NK-92 treated with Interleukin-12 subunit alpha and Interleukin-12 subunit beta, amount 100 ng/mL, for 24 hours (cell line): Measurements from ENCODE around the gene IGFL2.
"Not testable (repeated sequence)": the region's sequence is repeated elsewhere in the genome, so short reads cannot be mapped to it uniquely, and the experiment has no call there.

ENCODE experiments used
- DNase-seq: peaks from one replicate; lab custom pipeline; 2025; lab: John Stamatoyannopoulos, UW

The IGFL2 gene

DNA sequence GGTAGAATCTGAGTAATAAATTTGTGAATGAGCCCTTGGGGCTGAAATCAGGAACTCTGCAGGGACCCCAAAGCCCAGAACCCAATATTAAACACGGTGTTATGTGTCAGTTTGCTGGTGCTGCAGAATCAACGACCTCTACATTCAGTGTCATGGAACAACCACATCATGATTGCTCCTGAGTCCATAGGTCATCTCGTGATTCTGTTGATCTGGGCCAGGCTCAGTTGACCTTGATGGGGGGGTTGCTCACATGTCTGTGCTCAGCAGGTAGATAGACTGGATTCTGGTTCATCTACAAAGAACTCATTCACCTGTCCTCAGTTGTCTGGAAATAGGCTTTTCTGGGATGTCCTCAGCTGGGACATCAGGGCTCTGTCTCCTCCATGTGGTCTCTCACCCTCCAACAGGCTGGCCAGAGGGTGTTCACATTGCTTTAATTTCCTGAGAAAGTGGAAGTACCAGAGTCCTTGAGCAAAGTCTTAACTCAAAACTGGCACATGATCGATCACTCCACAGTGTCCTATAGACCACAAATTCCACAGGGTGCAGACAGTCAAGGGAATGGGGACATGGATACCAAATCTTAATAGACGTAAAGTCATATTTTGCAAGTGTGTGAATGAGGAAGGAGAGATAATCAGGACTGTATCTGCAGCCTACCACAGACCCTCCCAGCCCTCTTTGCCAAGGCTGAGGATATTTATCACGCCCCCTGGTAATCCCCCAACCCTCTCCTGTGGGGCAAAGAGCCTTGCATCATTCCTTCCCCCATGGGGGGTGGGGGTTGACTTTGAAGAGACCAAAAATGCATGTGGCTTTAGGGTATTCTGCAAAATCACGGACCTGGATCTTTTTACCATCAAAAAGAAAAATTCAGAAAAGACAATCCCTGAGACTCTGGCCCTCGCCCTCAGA, 42.2 kb downstream of the IGFL2 start:
- DNase-seq: no peak

DNA sequence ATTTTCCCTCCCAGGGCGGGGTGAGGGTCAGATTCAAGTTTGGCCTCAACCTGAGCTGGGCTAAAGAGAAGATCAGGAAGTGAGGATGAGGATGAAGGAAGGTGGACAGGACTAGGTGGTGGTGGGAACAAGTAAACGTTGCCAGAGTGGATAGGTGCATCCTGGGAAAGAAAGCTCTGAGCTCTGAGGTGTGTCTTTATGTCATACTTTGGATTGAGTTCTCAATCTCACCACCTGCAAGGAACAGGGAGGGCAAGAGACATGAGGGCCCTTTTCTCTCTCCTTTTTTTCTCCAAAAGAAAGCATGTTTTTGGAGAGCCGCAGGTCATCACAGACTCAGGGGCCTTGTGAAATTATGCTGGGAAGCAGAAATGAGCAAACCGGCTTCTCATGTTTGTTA, 43.3 kb downstream of the IGFL2 start:
- DNase-seq: no peak

GRCh38 chr19:46191972-46192371, 43.9 kb downstream of the IGFL2 start:
- peak; percentile 44 for DNase-seq

DNA sequence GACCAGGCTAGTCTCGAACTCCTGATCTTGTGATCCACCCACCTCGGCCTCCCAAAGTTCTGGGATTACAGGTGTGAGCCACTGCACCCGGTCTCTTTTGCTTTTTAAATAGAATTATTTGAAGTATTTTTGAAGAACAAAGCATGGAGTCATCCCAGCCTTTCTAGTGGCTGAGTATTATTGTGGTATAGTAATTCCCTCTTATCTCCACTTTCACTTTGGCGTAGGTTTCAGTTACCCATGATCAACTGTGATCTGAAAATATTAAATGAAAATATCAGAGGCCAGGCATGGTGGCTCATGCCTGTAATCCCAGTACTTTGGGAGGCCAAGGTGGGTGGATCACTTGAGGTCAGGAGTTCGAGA, 44.6 kb downstream of the IGFL2 start:
- DNase-seq: not testable (repeated sequence)

- DNase-seq: peak; percentile 82
These were observed 45.1 kb downstream of the IGFL2 start for GRCh38 chr19:46192992-46193650.

DNA sequence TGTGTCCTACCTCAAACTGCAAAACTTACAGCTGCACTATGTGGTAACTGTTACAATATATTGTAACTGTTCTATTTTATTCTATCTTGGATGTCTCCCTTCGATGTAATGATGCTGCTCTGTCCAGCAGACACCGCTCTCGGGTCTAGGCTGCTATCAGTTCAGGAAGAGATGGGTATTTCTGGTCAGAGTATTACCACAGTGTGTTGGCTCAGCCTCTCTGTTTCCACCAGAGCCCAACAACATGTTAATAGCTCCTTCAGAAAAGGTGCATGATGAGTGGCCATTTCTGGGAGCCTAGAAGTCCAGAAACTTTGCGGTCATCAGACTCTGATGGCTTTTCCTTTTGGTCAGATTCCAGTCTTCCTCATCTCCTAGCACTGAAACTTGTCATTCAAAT, 45.6 kb downstream of the IGFL2 start:
- peak; percentile 11 for DNase-seq

GRCh38 chr19:46195104-46195503, 47.1 kb downstream of the IGFL2 start:
- no peak for DNase-seq

GRCh38 chr19:46195919-46196318, 47.9 kb downstream of the IGFL2 start:
- not testable (repeated sequence) for DNase-seq

- DNase-seq: no peak
These were observed 48.5 kb downstream of the IGFL2 start for GRCh38 chr19:46196410-46197124.

- DNase-seq: no peak
These were observed 49.5 kb downstream of the IGFL2 start for GRCh38 chr19:46197314-46198070.

DNA sequence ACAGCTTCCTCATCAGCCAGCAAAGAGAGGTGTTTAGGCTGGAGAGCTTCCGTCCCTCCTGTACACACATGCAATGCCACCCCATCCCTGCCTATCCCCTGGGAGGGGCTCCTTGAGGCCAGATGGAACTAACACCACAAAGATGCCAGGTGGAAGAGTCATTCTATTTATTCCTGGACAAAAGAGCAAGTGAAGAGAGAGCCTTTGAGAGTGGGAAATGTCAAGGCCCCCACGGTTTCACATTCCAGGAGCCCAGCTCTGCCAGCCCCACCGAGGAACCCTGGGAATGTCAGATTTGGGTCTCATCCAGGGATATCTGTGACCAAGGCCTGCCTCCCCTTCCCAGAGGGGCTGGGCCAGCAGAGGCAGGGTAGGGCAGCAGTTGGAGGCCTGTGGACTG, 50.7 kb downstream of the IGFL2 start:
- no peak for DNase-seq

DNA sequence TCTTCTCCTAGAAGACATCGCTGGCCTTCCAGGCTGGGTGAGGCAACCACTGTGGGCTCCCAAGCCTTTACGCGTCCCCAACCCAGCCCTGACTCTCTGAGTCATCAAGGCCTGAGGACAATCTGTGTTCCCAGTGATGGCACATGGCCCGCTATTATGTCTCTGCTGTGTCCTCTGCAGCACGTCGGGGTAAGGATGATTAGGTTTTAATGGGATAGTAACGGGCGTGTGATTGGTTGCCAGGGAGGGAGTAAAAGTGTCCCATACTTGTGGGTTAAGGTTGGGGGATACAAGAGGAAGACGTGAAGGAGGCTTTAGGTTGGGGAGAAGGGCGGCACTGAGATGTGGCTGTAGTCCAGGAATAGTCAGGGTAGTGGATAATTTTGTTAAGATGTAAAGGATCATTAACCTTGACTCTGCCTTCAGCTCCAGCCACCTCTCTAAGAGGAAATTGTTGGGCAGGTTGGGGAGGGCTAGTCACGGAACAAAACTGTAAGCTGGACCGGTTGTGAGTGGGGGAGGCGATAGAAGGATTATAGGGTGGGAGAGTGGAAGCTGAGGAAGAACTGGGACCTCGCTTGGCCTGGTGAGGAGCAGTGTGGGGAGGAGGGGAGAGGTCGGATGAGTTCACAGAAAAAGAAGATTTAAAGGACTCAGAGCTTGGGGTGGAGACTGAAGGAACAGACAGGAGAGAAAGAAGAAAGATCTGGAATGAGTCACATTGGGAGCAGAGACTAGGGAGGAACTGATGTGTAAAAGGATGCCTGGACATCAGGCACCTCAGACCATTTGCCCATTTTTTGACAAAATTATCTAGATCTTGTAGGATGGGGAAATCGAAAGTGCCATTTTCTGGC, 53.6 kb downstream of the IGFL2 start:
- no peak for DNase-seq

GRCh38 chr19:46202426-46202825, 54.4 kb downstream of the IGFL2 start:
- DNase-seq: no peak

DNA sequence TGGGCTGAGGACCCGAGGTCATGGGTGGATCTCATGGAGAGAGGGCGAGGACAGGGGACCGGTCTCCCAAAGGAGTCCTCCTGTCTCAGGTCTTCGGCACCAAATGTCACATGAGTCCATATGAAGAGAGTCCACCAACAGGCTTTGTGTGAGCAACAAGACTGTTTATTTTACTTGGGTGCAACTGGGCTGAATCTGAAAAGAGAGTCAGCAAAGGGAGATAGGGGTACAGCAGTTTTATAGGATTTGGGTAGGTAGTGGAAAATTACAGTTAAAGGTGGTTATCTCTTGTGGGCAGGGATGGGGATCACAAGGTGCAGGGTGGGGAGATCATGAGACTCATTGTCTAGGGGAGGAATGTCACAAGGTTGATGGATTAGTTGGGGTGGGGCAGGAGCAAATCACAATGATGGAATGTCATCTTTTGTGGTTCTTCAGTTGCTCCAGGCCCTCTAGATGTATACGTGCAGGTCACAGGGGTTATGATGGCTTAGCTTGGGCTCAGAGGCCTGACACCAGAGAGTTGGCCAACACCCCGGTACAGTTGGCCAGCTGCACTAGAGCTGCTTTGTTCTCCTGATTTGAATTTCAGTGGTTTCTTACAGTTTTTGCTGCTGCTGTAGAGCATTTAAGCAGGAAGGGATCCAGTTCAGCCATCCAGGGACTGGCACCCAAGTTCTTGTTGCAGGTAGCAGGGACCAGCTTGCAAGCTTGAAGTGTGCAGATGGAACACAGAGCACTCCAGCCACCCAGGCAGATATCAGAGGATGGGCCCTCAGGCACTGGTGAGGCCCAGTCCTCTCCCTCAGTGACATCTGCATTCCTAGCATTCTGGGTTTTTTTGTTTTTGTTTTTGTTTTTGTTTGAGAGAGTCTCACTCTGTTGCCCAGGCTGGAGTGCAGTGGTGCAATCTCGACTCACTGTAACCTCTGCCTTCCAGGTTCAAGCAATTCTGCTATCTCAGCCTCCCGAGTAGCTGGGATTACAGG, 55.1 kb downstream of the IGFL2 start:
- DNase-seq: no peak

DNA sequence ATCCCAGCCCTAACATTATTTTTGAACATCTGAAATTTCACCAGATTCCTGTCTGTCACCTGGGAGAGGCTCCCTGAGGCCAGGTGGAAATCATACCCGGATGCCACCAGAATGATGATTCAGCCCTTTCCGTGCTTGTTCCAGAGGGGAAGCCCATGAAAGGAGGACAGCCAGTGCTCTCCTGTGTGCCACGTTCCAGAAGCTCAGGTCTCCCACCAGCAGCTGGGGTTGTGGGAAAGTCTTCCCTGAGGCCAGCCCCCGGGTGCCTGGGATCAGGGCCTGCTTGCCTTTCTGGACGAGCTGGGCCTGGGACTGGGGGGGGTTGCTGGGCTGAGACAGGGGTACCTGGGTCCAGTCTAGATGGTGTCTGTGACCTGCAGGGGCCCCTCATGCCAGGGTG, 56.0 kb downstream of the IGFL2 start:
- DNase-seq: no peak

DNA sequence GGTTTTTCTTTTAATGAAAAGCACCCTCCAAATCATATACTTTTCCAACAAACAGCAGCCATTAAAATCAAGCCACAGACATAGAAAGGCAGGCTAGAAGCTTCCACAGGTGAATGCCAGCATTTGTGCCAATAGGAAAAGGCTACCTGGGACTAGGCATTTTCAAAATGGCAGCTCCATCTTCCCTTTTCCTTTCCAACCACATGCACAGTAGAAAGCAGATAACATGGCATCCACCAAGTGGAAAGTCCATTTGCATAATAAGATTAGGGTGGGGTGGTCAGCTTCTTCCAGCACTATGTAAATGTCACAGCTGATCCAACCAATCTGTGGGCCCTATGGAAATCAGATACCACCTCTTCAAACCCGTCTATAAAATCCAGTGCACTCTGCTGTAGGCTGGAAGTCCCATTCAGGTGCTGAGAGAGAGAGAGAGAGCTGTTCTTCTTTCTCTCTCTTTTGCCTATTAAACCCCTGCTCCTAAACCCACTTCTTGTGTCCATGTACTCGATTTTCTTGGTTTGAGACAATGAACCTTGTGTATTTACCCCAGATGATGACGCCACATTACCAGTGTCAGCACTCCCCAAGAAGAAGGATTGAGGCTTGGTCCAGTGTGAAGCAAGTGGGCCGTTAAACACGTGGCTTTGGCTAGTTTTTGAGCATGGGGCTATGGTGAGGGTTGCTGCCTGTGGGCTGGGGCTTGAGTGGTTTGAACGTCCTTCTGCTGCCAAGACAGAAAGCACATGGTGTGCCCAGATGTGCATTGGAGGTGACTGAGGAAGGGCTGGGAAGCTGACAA, 57.3 kb downstream of the IGFL2 start:
- DNase-seq: no peak

- DNase-seq: no peak
These were observed 58.1 kb downstream of the IGFL2 start for GRCh38 chr19:46206176-46206575.

DNA sequence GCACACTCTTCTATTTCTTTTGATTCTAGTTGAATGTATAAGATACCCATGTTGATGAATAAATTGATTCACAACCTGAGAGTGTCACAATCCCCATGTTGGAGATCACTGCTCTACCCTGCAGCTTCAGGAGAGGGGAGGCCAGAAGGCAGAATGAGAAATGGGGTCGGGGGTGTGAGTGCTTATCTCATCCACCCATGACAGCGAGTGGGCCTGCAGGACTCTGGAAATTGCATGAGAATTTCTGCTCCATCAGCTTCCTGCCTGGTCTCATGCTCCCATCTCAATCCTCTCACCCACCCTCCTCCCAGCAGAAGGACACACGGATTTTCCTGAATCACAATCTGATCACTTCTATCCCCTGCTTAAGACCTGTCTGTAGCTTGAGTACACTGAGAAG, 58.6 kb downstream of the IGFL2 start:
- DNase-seq: no peak

- not testable (repeated sequence) for DNase-seq
These were observed 59.8 kb downstream of the IGFL2 start for GRCh38 chr19:46207858-46208257.
